Measurements from ENCODE around the gene DHX8. TPM values are rescaled to one million over a fixed set of nuclear protein-coding genes. Genes with fewer than 3 reads are reported as not detected.
"Not testable (repeated sequence)": the region's sequence is repeated elsewhere in the genome, so short reads cannot be mapped to it uniquely, and the experiment has no call there.

Gene DHX8
- total RNA-seq, 1 experiment from 2014 or later, result 54.1 TPM

GRCh38 chr17:43461185-43461584 is 22.6 kb upstream of the DHX8 start:
- no peak overlapping the region for H3K4me3 Mint-ChIP-seq

GRCh38 chr17:43462569-43462968 is 21.2 kb upstream of the DHX8 start:
- not testable (repeated sequence) for H2AFZ ChIP-seq (ENCODE audit: low read length); H3K9me3 Mint-ChIP-seq; H3K79me1 ChIP-seq (ENCODE audit: insufficient read depth, low read depth, low read length, poor library complexity, severe bottlenecking); H3K27me3 Mint-ChIP-seq (ENCODE audit: low read depth); H2BK15ac ChIP-seq (ENCODE audit: low read depth, low read length); H3K27ac Mint-ChIP-seq; H3K79me2 ChIP-seq (ENCODE audit: insufficient read depth, low read length); H3K56ac ChIP-seq (ENCODE audit: insufficient read length, low read depth, low read length); H3K9me3 ChIP-seq (ENCODE audit: control insufficient read depth, low read depth, low read length); H3K27ac ChIP-seq (ENCODE audit: insufficient read length, low read depth, low read length); H3K4me3 Mint-ChIP-seq; H4K91ac ChIP-seq (ENCODE audit: insufficient read length, low read depth, low read length); H4K8ac ChIP-seq (replicated peaks; ENCODE audit: insufficient read length, low read depth, low read length); H2BK5ac ChIP-seq (ENCODE audit: insufficient read length, low read length); H3K14ac ChIP-seq (ENCODE audit: insufficient read depth, low read length); H2BK20ac ChIP-seq (ENCODE audit: low read depth, low read length, poor library complexity, severe bottlenecking); H3K27me3 ChIP-seq (ENCODE audit: insufficient read depth, low read length); H3K9ac ChIP-seq (ENCODE audit: extremely low read depth, insufficient read length, low read length); H3K4me1 Mint-ChIP-seq; H4K20me1 ChIP-seq (ENCODE audit: control insufficient read depth, insufficient read depth, insufficient read length); H3K4me2 ChIP-seq (ENCODE audit: insufficient read depth, insufficient read length, low read length); H3K36me3 Mint-ChIP-seq (ENCODE audit: insufficient read depth in 1 of 3, low read depth in 3 of 3); H3T11ph ChIP-seq (ENCODE audit: low read length); H3K18ac ChIP-seq (ENCODE audit: insufficient read length, low read depth, low read length); H3K4ac ChIP-seq (ENCODE audit: low read depth, low read length); H2BK120ac ChIP-seq (ENCODE audit: low read depth, low read length, poor library complexity, severe bottlenecking); H2AK5ac ChIP-seq (ENCODE audit: insufficient read length, low read length); H3K23me2 ChIP-seq (ENCODE audit: insufficient read length, low read depth, low read length, poor library complexity, severe bottlenecking); H2BK12ac ChIP-seq (ENCODE audit: insufficient read length, low read depth, low read length); H4K5ac ChIP-seq (ENCODE audit: insufficient read length, low read depth, low read length); H3K23ac ChIP-seq (ENCODE audit: insufficient read length, low read depth, low read length); DNase-seq; H3K4me1 ChIP-seq (ENCODE audit: insufficient read depth, low read length)
- WGBS (ENCODE audit: extremely low coverage, insufficient read length, low lambda C conversion rate), result no CpG with 5 or more reads among the region's 4 CpGs

More at GRCh38 chr17:43461185-43461584, 22.6 kb upstream of the DHX8 start:
- Histone ChIP-seq H3K23me2 (ENCODE audit: insufficient read length, low read depth, low read length, poor library complexity, severe bottlenecking) (no peaks in the 10 kb centered on the region), H3K4ac (ENCODE audit: low read depth, low read length) (no peak overlapping the region), H3K9ac (ENCODE audit: extremely low read depth, insufficient read length, low read length) (no peak overlapping the region), H3K4me2 (ENCODE audit: insufficient read depth, insufficient read length, low read length) (no peak overlapping the region), H4K8ac (replicated peaks; ENCODE audit: insufficient read length, low read depth, low read length) (no peak overlapping the region), H3K23ac (ENCODE audit: insufficient read length, low read depth, low read length) (no peak overlapping the region), H2AK5ac (ENCODE audit: insufficient read length, low read length) (no peak overlapping the region), H2BK12ac (ENCODE audit: insufficient read length, low read depth, low read length) (no peak overlapping the region), H3K18ac (ENCODE audit: insufficient read length, low read depth, low read length) (no peak overlapping the region), H3K56ac (ENCODE audit: insufficient read length, low read depth, low read length) (no peak overlapping the region), H3K79me1 (ENCODE audit: insufficient read depth, low read depth, low read length, poor library complexity, severe bottlenecking) (no peaks in the 10 kb centered on the region), H4K91ac (ENCODE audit: insufficient read length, low read depth, low read length) (no peak overlapping the region), H2AFZ (ENCODE audit: low read length) (no peak overlapping the region), H2BK15ac (ENCODE audit: low read depth, low read length) (no peak overlapping the region), H3K79me2 (ENCODE audit: insufficient read depth, low read length) (no peaks in the 10 kb centered on the region), H3K27ac (ENCODE audit: insufficient read length, low read depth, low read length) (no peak overlapping the region), H2BK120ac (ENCODE audit: low read depth, low read length, poor library complexity, severe bottlenecking) (no peak overlapping the region), H3T11ph (ENCODE audit: low read length) (no peak overlapping the region), H3K9me3 (ENCODE audit: control insufficient read depth, low read depth, low read length) (no peaks in the 10 kb centered on the region), H3K4me1 (ENCODE audit: insufficient read depth, low read length) (no peaks in the 10 kb centered on the region), H2BK20ac (ENCODE audit: low read depth, low read length, poor library complexity, severe bottlenecking) (no peak overlapping the region), H3K27me3 (ENCODE audit: insufficient read depth, low read length) (no peaks in the 10 kb centered on the region), H3K14ac (ENCODE audit: insufficient read depth, low read length) (no peak overlapping the region), H4K5ac (ENCODE audit: insufficient read length, low read depth, low read length) (no peak overlapping the region), H2BK5ac (ENCODE audit: insufficient read length, low read length) (no peak overlapping the region), H4K20me1 (ENCODE audit: control insufficient read depth, insufficient read depth, insufficient read length) (no peaks in the 10 kb centered on the region)
- Mint-ChIP-seq H3K27me3 (ENCODE audit: low read depth) (no peaks in the 10 kb centered on the region; the same call in 1 of the 2 replicates), H3K36me3 (ENCODE audit: insufficient read depth in 1 of 3, low read depth in 3 of 3) (no peaks in the 10 kb centered on the region), H3K27ac (no peak overlapping the region), H3K9me3 (no peaks in the 10 kb centered on the region; a peak in 1 of 5 replicates), H3K4me1 (peaks cover 4 to 9% of the 10 kb centered on the region in 2 experiments; a peak in 3 of 4 replicates)
- no CpG with 5 or more reads among the region's 1 CpG for WGBS (ENCODE audit: extremely low coverage, insufficient read length, low lambda C conversion rate)
- TF ChIP-seq CTCF (conservative IDR thresholded peaks at IDR 0.05), result no peak
- DNase-seq, result no peak

Data from H9 (cell line).